Activated naive CD8-positive, alpha-beta T cell treated with anti-CD3 and anti-CD28 coated beads for 36 hours (primary cell): ENCODE data around the gene SNHG17. TPM values are rescaled to one million over a fixed set of nuclear protein-coding genes. Genes with fewer than 3 reads are reported as not detected.
"Not testable (repeated sequence)": the region's sequence is repeated elsewhere in the genome, so short reads cannot be mapped to it uniquely, and the experiment has no call there.

ENCODE experiments used
- DNase-seq: peaks from one replicate; pipeline ENCODE4 v3.0.0; 2021
- H3K27ac Mint-ChIP-seq: one replicate; pipeline ENCODE4 v1.8.0; 2022; ENCODE audit warnings: mild to moderate bottlenecking, moderate library complexity, mixed read lengths
- H3K27me3 Mint-ChIP-seq: one replicate; pipeline ENCODE4 v1.8.0; 2022; ENCODE audit warnings: mild to moderate bottlenecking, mixed read lengths
- H3K36me3 Mint-ChIP-seq: one replicate; pipeline ENCODE4 v1.8.0; 2021; ENCODE audit warnings: mild to moderate bottlenecking, mixed read lengths
- H3K4me1 Mint-ChIP-seq: one replicate; pipeline ENCODE4 v1.8.0; 2021; ENCODE audit warnings: mixed read lengths
- H3K4me3 Mint-ChIP-seq: one replicate; pipeline ENCODE4 v1.8.0; 2022; ENCODE audit warnings: mild to moderate bottlenecking, moderate library complexity, mixed read lengths
- H3K9me3 Mint-ChIP-seq: one replicate; pipeline ENCODE4 v1.8.0; 2022; ENCODE audit warnings: mixed read lengths
- total RNA-seq, 2 experiments: library from RNA; stranded (reverse); gene quantifications; one replicate each; pipeline ENCODE4 v1.2.3, GENCODE V29; 2021

SNHG17 gene
- total RNA-seq, 2 experiments from 2014 or later = 249 to 259 TPM

- no peaks in the 10 kb centered on the region for H3K9me3 Mint-ChIP-seq
- no peak overlapping the region for H3K4me3 Mint-ChIP-seq
- no peak for DNase-seq
- H3K36me3 Mint-ChIP-seq = peaks cover 14% of the 10 kb centered on the region
- H3K27ac Mint-ChIP-seq = no peak overlapping the region
- H3K27me3 Mint-ChIP-seq = no peaks in the 10 kb centered on the region
- peaks cover 18% of the 10 kb centered on the region for H3K4me1 Mint-ChIP-seq
Measured at GRCh38 chr20:38454556-38455473, 19.7 kb upstream of the SNHG17 start.

- DNase-seq = no peak
- no peaks in the 10 kb centered on the region for H3K9me3 Mint-ChIP-seq
- H3K27ac Mint-ChIP-seq = no peak overlapping the region
- no peak overlapping the region for H3K4me3 Mint-ChIP-seq
- no peaks in the 10 kb centered on the region for H3K27me3 Mint-ChIP-seq
- peaks cover 25% of the 10 kb centered on the region for H3K4me1 Mint-ChIP-seq
- H3K36me3 Mint-ChIP-seq = peaks cover 22% of the 10 kb centered on the region
Measured at GRCh38 chr20:38453941-38454340, 18.8 kb upstream of the SNHG17 start.

GRCh38 chr20:38452880-38453624, 17.9 kb upstream of the SNHG17 start:
- no peaks in the 10 kb centered on the region for H3K27me3 Mint-ChIP-seq
- H3K4me3 Mint-ChIP-seq = no peak overlapping the region
- peaks cover 26% of the 10 kb centered on the region for H3K36me3 Mint-ChIP-seq
- H3K4me1 Mint-ChIP-seq = peaks cover 31% of the 10 kb centered on the region
- no peak overlapping the region for H3K27ac Mint-ChIP-seq
- no peaks in the 10 kb centered on the region for H3K9me3 Mint-ChIP-seq
- DNase-seq = no peak

GRCh38 chr20:38450412-38450975, 15.4 kb upstream of the SNHG17 start:
- no peaks in the 10 kb centered on the region for H3K9me3 Mint-ChIP-seq
- H3K4me3 Mint-ChIP-seq = no peak overlapping the region
- H3K27ac Mint-ChIP-seq = peak overlapping the region; percentile 50
- H3K4me1 Mint-ChIP-seq = peaks cover 42% of the 10 kb centered on the region
- peak; percentile 24 for DNase-seq
- H3K27me3 Mint-ChIP-seq = no peaks in the 10 kb centered on the region
- peaks cover 31% of the 10 kb centered on the region for H3K36me3 Mint-ChIP-seq

- H3K9me3 Mint-ChIP-seq = no peaks in the 10 kb centered on the region
- no peak overlapping the region for H3K4me3 Mint-ChIP-seq
- peaks cover 31% of the 10 kb centered on the region for H3K36me3 Mint-ChIP-seq
- no peak overlapping the region for H3K27ac Mint-ChIP-seq
- H3K27me3 Mint-ChIP-seq = no peaks in the 10 kb centered on the region
- no peak for DNase-seq
- H3K4me1 Mint-ChIP-seq = peaks cover 42% of the 10 kb centered on the region
Measured at GRCh38 chr20:38449046-38449445, 13.9 kb upstream of the SNHG17 start.

- no peak for DNase-seq
- Mint-ChIP-seq H3K9me3 (no peaks in the 10 kb centered on the region), H3K27ac (peak overlapping the region; percentile 85), H3K4me1 (peaks cover 40% of the 10 kb centered on the region), H3K27me3 (no peaks in the 10 kb centered on the region), H3K4me3 (peak overlapping the region; percentile 83), H3K36me3 (peaks cover 31% of the 10 kb centered on the region)
Measured at GRCh38 chr20:38447931-38448675, 13.0 kb upstream of the SNHG17 start.

- Mint-ChIP-seq H3K36me3 (peaks cover 29% of the 10 kb centered on the region), H3K27ac (peak overlapping the region; percentile 85), H3K9me3 (no peaks in the 10 kb centered on the region), H3K4me3 (peak overlapping the region; percentile 83), H3K4me1 (peaks cover 40% of the 10 kb centered on the region), H3K27me3 (no peaks in the 10 kb centered on the region)
- DNase-seq = no peak
Measured at GRCh38 chr20:38447251-38447661, 12.1 kb upstream of the SNHG17 start.

GRCh38 chr20:38446441-38447209, 11.5 kb upstream of the SNHG17 start:
- no peaks in the 10 kb centered on the region for H3K9me3 Mint-ChIP-seq
- peaks cover 40% of the 10 kb centered on the region for H3K4me1 Mint-ChIP-seq
- H3K27ac Mint-ChIP-seq = peak overlapping the region; percentile 85
- peak overlapping the region; percentile 83 for H3K4me3 Mint-ChIP-seq
- H3K36me3 Mint-ChIP-seq = peaks cover 29% of the 10 kb centered on the region
- H3K27me3 Mint-ChIP-seq = peaks cover 4% of the 10 kb centered on the region
- peak; percentile 96 for DNase-seq

GRCh38 chr20:38445901-38446425, 10.8 kb upstream of the SNHG17 start:
- no peak for DNase-seq
- peak overlapping the region; percentile 85 for H3K27ac Mint-ChIP-seq
- H3K4me1 Mint-ChIP-seq = peaks cover 40% of the 10 kb centered on the region
- peaks cover 6% of the 10 kb centered on the region for H3K27me3 Mint-ChIP-seq
- H3K4me3 Mint-ChIP-seq = peak overlapping the region; percentile 83
- H3K36me3 Mint-ChIP-seq = peaks cover 28% of the 10 kb centered on the region
- no peaks in the 10 kb centered on the region for H3K9me3 Mint-ChIP-seq

GRCh38 chr20:38445381-38445796, 10.3 kb upstream of the SNHG17 start:
- no peak for DNase-seq
- H3K4me1 Mint-ChIP-seq = peaks cover 34% of the 10 kb centered on the region
- peaks cover 22% of the 10 kb centered on the region for H3K36me3 Mint-ChIP-seq
- no peak overlapping the region for H3K4me3 Mint-ChIP-seq
- H3K27ac Mint-ChIP-seq = peak overlapping the region; percentile 75
- peaks cover 6% of the 10 kb centered on the region for H3K27me3 Mint-ChIP-seq
- H3K9me3 Mint-ChIP-seq = no peaks in the 10 kb centered on the region

- Mint-ChIP-seq H3K27ac (no peak overlapping the region), H3K9me3 (no peaks in the 10 kb centered on the region), H3K36me3 (no peaks in the 10 kb centered on the region), H3K4me3 (no peak overlapping the region), H3K4me1 (peaks cover 6% of the 10 kb centered on the region), H3K27me3 (peaks cover 16% of the 10 kb centered on the region)
- no peak for DNase-seq
Measured at GRCh38 chr20:38441916-38442315, 6.8 kb upstream of the SNHG17 start.

- H3K9me3 Mint-ChIP-seq, H3K4me1 Mint-ChIP-seq, DNase-seq, H3K36me3 Mint-ChIP-seq, H3K27ac Mint-ChIP-seq, H3K4me3 Mint-ChIP-seq: not testable (repeated sequence)
- peaks cover 16% of the 10 kb centered on the region for H3K27me3 Mint-ChIP-seq
Measured at GRCh38 chr20:38441110-38441509, 6.0 kb upstream of the SNHG17 start.

- Mint-ChIP-seq H3K4me3 (no peak overlapping the region), H3K27ac (no peak overlapping the region), H3K27me3 (peaks cover 16% of the 10 kb centered on the region), H3K36me3 (peaks cover 24% of the 10 kb centered on the region), H3K4me1 (peaks cover 10% of the 10 kb centered on the region), H3K9me3 (no peaks in the 10 kb centered on the region)
- DNase-seq = no peak
Measured at GRCh38 chr20:38437796-38438195, 2.7 kb upstream of the SNHG17 start.

- Mint-ChIP-seq H3K27me3 (peaks cover 11% of the 10 kb centered on the region), H3K4me1 (peaks cover 29% of the 10 kb centered on the region), H3K27ac (peak overlapping the region; percentile 97), H3K36me3 (peaks cover 47% of the 10 kb centered on the region), H3K4me3 (peak overlapping the region; percentile 96), H3K9me3 (no peaks in the 10 kb centered on the region)
- no peak for DNase-seq
Measured at GRCh38 chr20:38435555-38435939, 419 bp upstream of the SNHG17 start.
